ENCODE data around the gene PKLR. TPM values are rescaled to one million over a fixed set of nuclear protein-coding genes. Genes with fewer than 3 reads are reported as not detected.
A peak's percentile ranks its signal among the peaks of the same experiment; 100 is the strongest.

The PKLR gene
- total RNA-seq, 1 experiment from 2014 or later, result not detected

GRCh38 chr1:155322953-155323728, 21.9 kb upstream of the PKLR start:
- Mint-ChIP-seq H3K4me3 (peak overlapping the region; percentile 93 to 96), H3K27me3 (ENCODE audit: low read depth) (no peaks in the 10 kb centered on the region; the same call in none of the 2 replicates), H3K9me3 (no peaks in the 10 kb centered on the region), H3K4me1 (peaks cover 40 to 42% of the 10 kb centered on the region in 2 experiments), H3K27ac (peak overlapping the region in 1 of 3 experiments; percentile 40; a peak in 1 of 7 replicates), H3K36me3 (ENCODE audit: insufficient read depth in 1 of 3, low read depth in 3 of 3) (peaks cover 5 to 41% (median 35%) of the 10 kb centered on the region in 3 experiments; a peak in 6 of 7 replicates)
- H3K27me3 ChIP-seq (ENCODE audit: insufficient read depth, low read length), result no peaks in the 10 kb centered on the region
- H4K5ac ChIP-seq (ENCODE audit: insufficient read length, low read depth, low read length), result no peak overlapping the region
- H2BK12ac ChIP-seq (ENCODE audit: insufficient read length, low read depth, low read length), result no peak overlapping the region
- no peaks in the 10 kb centered on the region for H3K79me2 ChIP-seq (ENCODE audit: insufficient read depth, low read length)
- H2AK5ac ChIP-seq (ENCODE audit: insufficient read length, low read length), result no peak overlapping the region
- no peak overlapping the region for H3T11ph ChIP-seq (ENCODE audit: low read length)
- no peak overlapping the region for H2BK5ac ChIP-seq (ENCODE audit: insufficient read length, low read length)
- no peak overlapping the region for H3K27ac ChIP-seq (ENCODE audit: insufficient read length, low read depth, low read length)
- H3K14ac ChIP-seq (ENCODE audit: insufficient read depth, low read length), result no peak overlapping the region; the same call in 1 of the 2 replicates
- H2BK15ac ChIP-seq (ENCODE audit: low read depth, low read length), result no peak overlapping the region
- H2AFZ ChIP-seq (ENCODE audit: low read length), result no peak overlapping the region
- H3K9me3 ChIP-seq (ENCODE audit: control insufficient read depth, low read depth, low read length), result no peaks in the 10 kb centered on the region
- peaks cover 31% of the 10 kb centered on the region for H3K23me2 ChIP-seq (ENCODE audit: insufficient read length, low read depth, low read length, poor library complexity, severe bottlenecking)
- WGBS (ENCODE audit: extremely low coverage, insufficient read length, low lambda C conversion rate), result no CpG with 5 or more reads among the region's 58 CpGs
- no peak overlapping the region for H3K56ac ChIP-seq (ENCODE audit: insufficient read length, low read depth, low read length)
- no peak overlapping the region for H3K18ac ChIP-seq (ENCODE audit: insufficient read length, low read depth, low read length)
- no peaks in the 10 kb centered on the region for H4K20me1 ChIP-seq (ENCODE audit: control insufficient read depth, insufficient read depth, insufficient read length)
- no peaks in the 10 kb centered on the region for H3K79me1 ChIP-seq (ENCODE audit: insufficient read depth, low read depth, low read length, poor library complexity, severe bottlenecking)
- peaks cover 2% of the 10 kb centered on the region; the same call in 1 of the 2 replicates for H3K4me1 ChIP-seq (ENCODE audit: insufficient read depth, low read length)
- H2BK20ac ChIP-seq (ENCODE audit: low read depth, low read length, poor library complexity, severe bottlenecking), result no peak overlapping the region
- H3K23ac ChIP-seq (ENCODE audit: insufficient read length, low read depth, low read length), result no peak overlapping the region
- DNase-seq, result peak; percentile 96
- H4K91ac ChIP-seq (ENCODE audit: insufficient read length, low read depth, low read length), result no peak overlapping the region
- H4K8ac ChIP-seq (replicated peaks; ENCODE audit: insufficient read length, low read depth, low read length), result no peak overlapping the region
- TF ChIP-seq CTCF (conservative IDR thresholded peaks at IDR 0.05), result peak; percentile 97
- peak overlapping the region; percentile 68 for H3K4me2 ChIP-seq (ENCODE audit: insufficient read depth, insufficient read length, low read length)
- H3K9ac ChIP-seq (ENCODE audit: extremely low read depth, insufficient read length, low read length), result no peak overlapping the region
- no peak overlapping the region for H3K4ac ChIP-seq (ENCODE audit: low read depth, low read length)
- H2BK120ac ChIP-seq (ENCODE audit: low read depth, low read length, poor library complexity, severe bottlenecking), result no peak overlapping the region
